Lung (tissue), 12 donors: ENCODE results near the gene LAMA3. TPM values are rescaled to one million over a fixed set of nuclear protein-coding genes. Genes with fewer than 3 reads are reported as not detected.

ENCODE experiments used
- ATAC-seq: fragments of 200-7000 bp; cut with Tn5 transposase; one replicate; pipeline ENCODE4 v1.9.1; 2020; ENCODE audit warnings: moderate number of reproducible peaks; ENCODE audit not compliant: insufficient read depth, low FRiP score
- DNase-seq, 3 donors: peaks; one replicate each; pipeline ENCODE4 v3.0.0-alpha.2; 2013 to 2017
- H3K27ac ChIP-seq, 2 donors: one replicate each; pipeline ENCODE4 v1.5.1; 2013; ENCODE audit warnings: mild to moderate bottlenecking in 2 of 2, moderate library complexity in 2 of 2, control low read depth in 1 of 2, inconsistent platforms in 1 of 2, low read depth in 1 of 2, low read length in 1 of 2
- H3K27me3 ChIP-seq, 3 donors: one replicate each; pipeline ENCODE4 v1.5.1; 2013; ENCODE audit warnings: low read length in 2 of 3; ENCODE audit not compliant: control insufficient read depth in 3 of 3, insufficient read depth in 3 of 3
- H3K36me3 ChIP-seq, 4 donors: one replicate each; pipeline ENCODE4 v1.5.1; 2013; ENCODE audit warnings: low read length in 4 of 4, mild to moderate bottlenecking in 1 of 4, moderate library complexity in 1 of 4; ENCODE audit not compliant: control insufficient read depth in 4 of 4, insufficient read depth in 4 of 4
- H3K4me1 ChIP-seq, 5 donors: one replicate each; pipeline ENCODE4 v1.5.1; 2013; ENCODE audit warnings: low read length in 5 of 5, mild to moderate bottlenecking in 2 of 5, moderate library complexity in 1 of 5; ENCODE audit not compliant: control insufficient read depth in 5 of 5, insufficient read depth in 5 of 5
- H3K4me3 ChIP-seq: one replicate; pipeline ENCODE4 v1.5.1; 2013; ENCODE audit warnings: mild to moderate bottlenecking, control low read depth, moderate library complexity
- H3K9ac ChIP-seq, 2 donors: one replicate each; pipeline ENCODE4 v1.5.1; 2013; ENCODE audit warnings: low read length in 2 of 2, control low read depth in 1 of 2; ENCODE audit not compliant: insufficient read depth in 1 of 2
- H3K9me3 ChIP-seq, 4 donors: one replicate each; pipeline ENCODE4 v1.5.1; 2013; ENCODE audit warnings: low read length in 3 of 4, mild to moderate bottlenecking in 1 of 4, moderate library complexity in 1 of 4; ENCODE audit not compliant: control insufficient read depth in 4 of 4, insufficient read depth in 3 of 4
- CTCF ChIP-seq: IDR thresholded peaks from 2 replicates; pipeline ENCODE4 v1.5.1; 2012; ENCODE audit warnings: mild to moderate bottlenecking; ENCODE audit errors: control extremely low read depth, extremely low read depth
- WGBS, 2 donors: extraction: QIAGEN DNeasy Blood & Tissue Kit; methylation state at CpG; one replicate each; pipeline ENCODE4 v1.1.7; 2013; 5-methylcytosine and 5-hydroxymethylcytosine counted together
- polyA plus RNA-seq, 2 donors: library from polyadenylated mRNA; stranded (reverse); fragments of 200-250 nt; gene quantifications; one replicate each; pipeline ENCODE4 v1.2.1, GENCODE V29; 2013
- total RNA-seq, 2 donors: library from RNA; depleted of rRNA in 1 of 2; stranded (reverse); fragments of >200 nt in 1 of 2; gene quantifications; one replicate each; pipeline ENCODE4 v1.2.1, GENCODE V29; 2014 to 2021
- donor health status: control.
- donor health status: control.
- donor health status: Bipolar disorder and iron deficiency.
- donor health status: healthy.
- donor health status: DM: yes; HTN: yes; CAD: no.

LAMA3 gene
- total and polyA plus RNA-seq, 4 donors = 14.1 to 110 (median 51.9) TPM

- ATAC-seq (no peak), DNase-seq (no peak)
- no peaks in the 10 kb centered on the region for H3K27me3 ChIP-seq
- H3K27ac ChIP-seq = peak overlapping the region in 1 of 2 donors; percentile 27
- no peaks in the 10 kb centered on the region for H3K9me3 ChIP-seq
- H3K4me1 ChIP-seq = peaks cover 0 to 2% (median 0%) of the 10 kb centered on the region in 5 donors
- 89 to 90% methylated on average over 11 of the region's 11 CpGs for WGBS, 2 donors
- TF ChIP-seq CTCF = no peak
- H3K9ac ChIP-seq = no peak overlapping the region
- H3K36me3 ChIP-seq = peaks cover 0 to 3% (median 0%) of the 10 kb centered on the region in 4 donors
- H3K4me3 ChIP-seq = no peak overlapping the region
Observed at GRCh38 chr18:23938043-23938756, 248.9 kb downstream of the LAMA3 start.

- Histone ChIP-seq H3K27ac (peak overlapping the region in 1 of 2 donors; percentile 4), H3K4me3 (no peak overlapping the region)
Observed at GRCh38 chr18:23938901-23939341, 249.7 kb downstream of the LAMA3 start.

GRCh38 chr18:23939366-23939765 is 250.1 kb downstream of the LAMA3 start:
- Histone ChIP-seq H3K4me3 (no peak overlapping the region), H3K27me3 (no peaks in the 10 kb centered on the region), H3K9me3 (no peaks in the 10 kb centered on the region), H3K9ac (no peak overlapping the region), H3K4me1 (peaks cover 0 to 3% (median 0%) of the 10 kb centered on the region in 5 donors), H3K36me3 (no peaks in the 10 kb centered on the region), H3K27ac (peak overlapping the region in 1 of 2 donors; percentile 4)
- ATAC-seq (no peak), DNase-seq (no peak)
- no peak for TF ChIP-seq CTCF
- WGBS, 2 donors = 79 to 86% methylated on average over 4 of the region's 4 CpGs

More at GRCh38 chr18:23938901-23939341, 249.7 kb downstream of the LAMA3 start:
- H3K27me3 ChIP-seq = no peaks in the 10 kb centered on the region
- no peak for TF ChIP-seq CTCF
- ATAC-seq (peak; percentile 71), DNase-seq (no peak)
- peaks cover 0 to 2% (median 0%) of the 10 kb centered on the region in 5 donors for H3K4me1 ChIP-seq
- no peaks in the 10 kb centered on the region for H3K9me3 ChIP-seq
- peaks cover 0 to 3% (median 0%) of the 10 kb centered on the region in 4 donors for H3K36me3 ChIP-seq
- no peak overlapping the region for H3K9ac ChIP-seq
- 74 to 92% methylated on average over 5 of the region's 5 CpGs for WGBS, 2 donors
